K562 (cell line): ENCODE data around the gene MBD5. TPM values are rescaled to one million over a fixed set of nuclear protein-coding genes. Genes with fewer than 3 reads are reported as not detected.
A peak's percentile ranks its signal among the peaks of the same experiment; 100 is the strongest.

Source experiments
- ATAC-seq: fragments of 200-7000 bp; cut with Tn5 transposase; 3 replicates; pipeline ENCODE4 v1.9.1; 2020; ENCODE audit warnings: moderate library complexity
- BruUV-seq: library from RNA; stranded (reverse); fragments of 400-500 nt; replicated peaks from 2 replicates; lab custom pipeline; 2021; lab: Mats Ljungman, UMichigan
- CTCF ChIA-PET: fragments of 300-600 bp; formaldehyde crosslinking; extraction: SDS; loops from one replicate; lab custom pipeline; 2021; ENCODE audit warnings: low intra/inter-chr PET ratio; lab: Yijun Ruan, JAX
- POLR2A ChIA-PET: fragments of 300-600, 350-650 bp; sonication (Branson Sonifier 250); formaldehyde crosslinking; extraction: SDS; loops from one replicate; lab custom pipeline; 2021; ENCODE audit warnings: antibody characterized with exemption, inconsistent platforms; lab: Yijun Ruan, JAX
- DNase-seq, 4 experiments: peaks; one replicate each; pipeline versions ENCODE4 v3.0.0 to v3.0.0-alpha.2; 2011 to 2018; ENCODE audit warnings: low spot score in 3 of 4, mixed read lengths in 3 of 4; ENCODE audit errors: extremely low read depth in 1 of 4
- FAIRE-seq: peaks from 2 replicates; lab custom pipeline; 2011; peaks lifted over from hg19 to GRCh38; lab: Jason Lieb, UNC
- H2AFZ ChIP-seq: 2 replicates; pipeline ENCODE4 v1.6.0; 2011; ENCODE audit warnings: low read depth, low read length, control low read depth, inconsistent platforms
- H3K27ac ChIP-seq: fragments of 200-600 bp; 3 replicates; pipeline ENCODE4 v1.8.0; 2011; ENCODE audit warnings: low read depth, mild to moderate bottlenecking, control low read depth, inconsistent platforms, low read length, moderate library complexity, mixed read lengths; ENCODE audit errors: extremely low read depth
- H3K27me3 ChIP-seq, 2 experiments: fragments of 300-600 bp in 1 of 2; 2 replicates in 1 of 2; 3 replicates in 1 of 2; pipeline versions ENCODE4 v1.6.0 to v1.8.0; 2011; ENCODE audit warnings: inconsistent platforms in 2 of 2, low read length in 2 of 2, mild to moderate bottlenecking in 1 of 2, mixed read lengths in 1 of 2, moderate library complexity in 1 of 2; ENCODE audit not compliant: control insufficient read depth in 2 of 2, insufficient read depth in 2 of 2
- H3K36me3 ChIP-seq: fragments of 300-600 bp; 3 replicates; pipeline ENCODE4 v1.8.0; 2011; ENCODE audit warnings: mild to moderate bottlenecking, low read length, inconsistent platforms; ENCODE audit not compliant: control insufficient read depth, insufficient read depth
- H3K4me1 ChIP-seq, 2 experiments: fragments of 200-600 bp in 1 of 2; replicated peaks in 1 of 2; 2 replicates in 1 of 2; 3 replicates in 1 of 2; pipeline versions ENCODE4 v1.5.1 to v1.8.0; 2011; ENCODE audit warnings: inconsistent platforms in 2 of 2, low read length in 2 of 2, mild to moderate bottlenecking in 1 of 2, mixed read lengths in 1 of 2, moderate library complexity in 1 of 2; ENCODE audit not compliant: control insufficient read depth in 2 of 2, insufficient read depth in 2 of 2
- H3K4me2 ChIP-seq: 2 replicates; pipeline ENCODE4 v1.6.1; 2011; ENCODE audit warnings: low read length, control low read depth, inconsistent platforms, mixed read lengths; ENCODE audit not compliant: insufficient read depth
- H3K4me3 ChIP-seq: fragments of 200-600 bp; sonication (generic), shearing (Covaris generic); 2 replicates; pipeline ENCODE4 v1.5.1; 2016; ENCODE audit warnings: control low read depth, inconsistent platforms
- H3K79me2 ChIP-seq: fragments of 200-600 bp; 3 replicates; pipeline ENCODE4 v1.8.0; 2011; ENCODE audit warnings: low read length, inconsistent platforms; ENCODE audit not compliant: control insufficient read depth, insufficient read depth
- H3K9ac ChIP-seq, 2 experiments: 2 replicates each; pipeline versions ENCODE4 v1.6.0 to v1.6.1; 2011; ENCODE audit warnings: low read depth in 2 of 2, low read length in 2 of 2, control low read depth in 1 of 2, inconsistent platforms in 1 of 2, mild to moderate bottlenecking in 1 of 2, mixed read lengths in 1 of 2; ENCODE audit not compliant: insufficient read depth in 1 of 2
- H3K9me1 ChIP-seq: one replicate; pipeline ENCODE4 v1.6.0; 2011; ENCODE audit warnings: inconsistent platforms, mild to moderate bottlenecking, low read length, moderate library complexity; ENCODE audit not compliant: control insufficient read depth, insufficient read depth
- H3K9me3 ChIP-seq: replicated peaks from 2 replicates; pipeline ENCODE4 v1.5.1; 2011; ENCODE audit warnings: low read depth, low read length, inconsistent platforms; ENCODE audit not compliant: control insufficient read depth, insufficient read depth
- H4K20me1 ChIP-seq: replicated peaks from 2 replicates; pipeline ENCODE4 v1.6.1; 2011; ENCODE audit warnings: low read length, inconsistent platforms, mixed read lengths; ENCODE audit not compliant: control insufficient read depth, insufficient read depth
- HEY1 ChIP-seq: fragments of 250-450 bp; sonication (Bioruptor Pico); IDR thresholded peaks from 2 replicates; pipeline ENCODE4 v1.5.0; 2020; ENCODE audit warnings: mild to moderate bottlenecking, moderate library complexity, borderline replicate concordance
- KLF16 ChIP-seq: IDR thresholded peaks from 2 replicates; pipeline ENCODE4 v1.6.1; 2016; ENCODE audit warnings: antibody characterized with exemption
- LARP7 ChIP-seq: fragments of 450-650 bp; IDR thresholded peaks from 2 replicates; pipeline ENCODE4 v1.6.1; 2016
- RAD21 ChIP-seq, 2 experiments: fragments of 250-450 bp in 1 of 2; fragments of 450-650 bp in 1 of 2; sonication (Bioruptor Pico) in 1 of 2; formaldehyde crosslinking in 1 of 2; IDR thresholded peaks in 1 of 2; conservative IDR thresholded peaks in 1 of 2; 2 replicates each; pipeline versions ENCODE4 v1.4.0 to v1.8.0; 2020 to 2022; ENCODE audit warnings: mild to moderate bottlenecking in 2 of 2, moderate library complexity in 1 of 2
- SMC3 ChIP-seq: conservative IDR thresholded peaks from 2 replicates; pipeline ENCODE4 v1.6.1; 2011; ENCODE audit warnings: low read depth, low read length, improper control_type of control experiment; ENCODE audit not compliant: insufficient read depth
- TRIM28 ChIP-seq: fragments of 450-650 bp; IDR thresholded peaks from 2 replicates; pipeline ENCODE4 v1.6.1; 2017
- WGBS: fragments of 100-300 bp; shearing (Covaris generic); methylation state at CpG from one replicate; pipeline ENCODE4 v1.1.6; 2016; ENCODE audit warnings: low coverage, mixed read lengths; ENCODE audit not compliant: insufficient coverage; ENCODE audit errors: missing lambda C conversion rate; 5-methylcytosine and 5-hydroxymethylcytosine counted together
- in situ Hi-C: fragments of 300-500 bp; cut with MboI; formaldehyde crosslinking; loops from 4 replicates; pipeline ENCODE4 v1.15.0; 2018; ENCODE audit warnings: inconsistent platforms, mixed read lengths
- intact Hi-C: fragments of 100-400 bp; cut with micrococcal nuclease; formaldehyde crosslinking; loops from 2 replicates; pipeline ENCODE4 v1.14.2; 2022
- polyA plus RNA-seq, 8 experiments: library from polyadenylated mRNA; depleted of rRNA in 4 of 8; stranded (reverse) in 5 of 8; unstranded in 3 of 8; fragments of >200 nt; fragmentation: Nextera tagmentation in 2 of 8; fragmentation: Illumina TruSeq in 1 of 8; extraction: Ambion mirVana in 2 of 8; extraction: Trizol in 1 of 8; gene quantifications; 2 replicates each; pipeline versions ENCODE4 v1.2.1 to v1.2.3, GENCODE V29; 2011 to 2014; ENCODE audit warnings: inconsistent platforms in 1 of 8, missing spikeins in 1 of 8
- total RNA-seq, 7 experiments: library from RNA; depleted of rRNA in 6 of 7; stranded (reverse); fragments of >200 nt in 6 of 7; fragmentation: Illumina TruSeq in 2 of 7; extraction: Trizol in 2 of 7; gene quantifications; 2 replicates each; pipeline versions ENCODE4 v1.2.1 to v1.2.3, GENCODE V29; 2011 to 2021; ENCODE audit warnings: low replicate concordance in 1 of 7
- TF ChIP-seq, protein P1 (sequence below), 2 experiments: fragments of 450-650 bp; formaldehyde crosslinking in 1 of 2; IDR thresholded peaks; 2 replicates each; pipeline versions ENCODE4 v1.4.0 to v1.6.1; 2014 to 2020; ENCODE audit warnings: mild to moderate bottlenecking in 2 of 2, borderline replicate concordance in 1 of 2, low read depth in 1 of 2
- TF ChIP-seq, protein P2 (sequence below), 3 experiments: IDR thresholded peaks in 2 of 3; conservative IDR thresholded peaks in 1 of 3; 2 replicates each; pipeline ENCODE4 v1.5.1; 2011 to 2012; ENCODE audit warnings: low read length in 3 of 3, mild to moderate bottlenecking in 3 of 3, control low read depth in 2 of 3, improper control_type of control experiment in 1 of 3, inconsistent platforms in 1 of 3, low read depth in 1 of 3, mixed read lengths in 1 of 3, moderate library complexity in 1 of 3; ENCODE audit not compliant: insufficient read depth in 2 of 3

MBD5 gene
- total and polyA plus RNA-seq, 9 of the 15 experiments (the other 6 are each of a cell fraction or from before 2014, with no cell fraction given): 3.4 to 14.5 (median 9.0) TPM

DNA sequence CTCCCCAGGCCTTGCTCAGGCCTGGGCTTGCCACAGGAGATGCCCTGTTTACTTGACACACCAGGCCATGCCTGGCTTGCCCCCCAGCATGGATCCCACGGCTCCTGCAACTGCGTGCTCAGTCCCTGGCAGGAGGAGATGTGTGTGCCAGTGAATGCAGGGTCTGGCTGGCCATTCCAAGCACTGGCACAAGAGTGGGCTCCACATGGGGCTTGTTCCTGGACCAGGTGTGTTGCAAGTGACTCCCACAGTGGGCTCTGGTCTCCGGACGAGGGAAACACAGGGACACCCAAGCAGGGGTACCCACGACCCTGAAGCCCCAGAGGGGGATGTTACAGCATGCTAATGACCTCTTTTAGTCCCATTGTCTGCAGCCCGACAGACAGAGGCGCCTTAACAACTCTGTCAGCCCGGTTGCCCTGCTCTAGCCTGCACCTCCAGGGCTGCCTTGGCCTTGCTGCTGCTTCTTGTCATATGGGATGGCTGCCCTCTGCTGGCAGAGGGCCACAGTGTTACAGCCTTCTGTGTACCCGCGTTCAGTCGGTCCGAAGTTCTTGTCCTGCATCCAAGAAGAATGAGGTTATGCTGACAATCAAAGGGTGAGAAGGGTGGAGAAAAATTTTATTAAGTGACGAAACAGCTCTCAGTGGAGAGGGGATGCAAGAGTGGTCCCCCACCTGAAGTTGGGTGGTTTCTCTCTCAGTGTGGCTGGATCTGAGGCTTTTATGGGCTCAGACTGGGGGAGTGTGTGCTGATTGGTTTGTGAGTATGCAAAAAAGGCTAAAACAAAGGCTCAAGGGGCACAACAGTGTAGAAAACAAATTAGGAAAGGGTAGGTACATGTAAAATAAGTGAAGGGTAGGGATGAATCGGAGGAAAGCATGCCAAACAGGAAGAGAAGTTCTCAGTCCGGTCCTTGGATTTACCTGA lies 180.4 kb downstream of the MBD5 start:
- Histone ChIP-seq H3K27ac (no peak overlapping the region), H3K9ac (no peak overlapping the region), H3K4me1 (no peaks in the 10 kb centered on the region; a peak in 1 of 5 replicates), H3K4me3 (no peak overlapping the region), H3K4me2 (no peak overlapping the region), H3K9me3 (no peaks in the 10 kb centered on the region), H3K36me3 (no peaks in the 10 kb centered on the region), H2AFZ (no peak overlapping the region), H3K27me3 (no peaks in the 10 kb centered on the region), H3K79me2 (no peaks in the 10 kb centered on the region), H3K9me1 (no peaks in the 10 kb centered on the region), H4K20me1 (no peaks in the 10 kb centered on the region)
- 16% methylated on average over 15 of the region's 15 CpGs for WGBS
- CTCF ChIA-PET: interaction anchor here (0.5 to 1.6 kb wide), 3 partner anchors 78 to 264 kb away, joined by 3 to 10 read pairs (median 5); no protein-coding TSS in a partner anchor
- FAIRE-seq (peak; percentile 59), DNase-seq (peak; percentile 25 to 80 (median 32)), ATAC-seq (peak; percentile 100)
- in situ Hi-C loops (loop anchor here (10.0 kb wide), 1 partner anchor 207 kb away; no protein-coding TSS in a partner anchor), intact Hi-C loops (loop anchor here (5.0 kb wide), 3 partner anchors 209 to 306 kb away; no protein-coding TSS in a partner anchor)
- no peak for TF ChIP-seq LARP7
- TF ChIP-seq, protein P1, sequence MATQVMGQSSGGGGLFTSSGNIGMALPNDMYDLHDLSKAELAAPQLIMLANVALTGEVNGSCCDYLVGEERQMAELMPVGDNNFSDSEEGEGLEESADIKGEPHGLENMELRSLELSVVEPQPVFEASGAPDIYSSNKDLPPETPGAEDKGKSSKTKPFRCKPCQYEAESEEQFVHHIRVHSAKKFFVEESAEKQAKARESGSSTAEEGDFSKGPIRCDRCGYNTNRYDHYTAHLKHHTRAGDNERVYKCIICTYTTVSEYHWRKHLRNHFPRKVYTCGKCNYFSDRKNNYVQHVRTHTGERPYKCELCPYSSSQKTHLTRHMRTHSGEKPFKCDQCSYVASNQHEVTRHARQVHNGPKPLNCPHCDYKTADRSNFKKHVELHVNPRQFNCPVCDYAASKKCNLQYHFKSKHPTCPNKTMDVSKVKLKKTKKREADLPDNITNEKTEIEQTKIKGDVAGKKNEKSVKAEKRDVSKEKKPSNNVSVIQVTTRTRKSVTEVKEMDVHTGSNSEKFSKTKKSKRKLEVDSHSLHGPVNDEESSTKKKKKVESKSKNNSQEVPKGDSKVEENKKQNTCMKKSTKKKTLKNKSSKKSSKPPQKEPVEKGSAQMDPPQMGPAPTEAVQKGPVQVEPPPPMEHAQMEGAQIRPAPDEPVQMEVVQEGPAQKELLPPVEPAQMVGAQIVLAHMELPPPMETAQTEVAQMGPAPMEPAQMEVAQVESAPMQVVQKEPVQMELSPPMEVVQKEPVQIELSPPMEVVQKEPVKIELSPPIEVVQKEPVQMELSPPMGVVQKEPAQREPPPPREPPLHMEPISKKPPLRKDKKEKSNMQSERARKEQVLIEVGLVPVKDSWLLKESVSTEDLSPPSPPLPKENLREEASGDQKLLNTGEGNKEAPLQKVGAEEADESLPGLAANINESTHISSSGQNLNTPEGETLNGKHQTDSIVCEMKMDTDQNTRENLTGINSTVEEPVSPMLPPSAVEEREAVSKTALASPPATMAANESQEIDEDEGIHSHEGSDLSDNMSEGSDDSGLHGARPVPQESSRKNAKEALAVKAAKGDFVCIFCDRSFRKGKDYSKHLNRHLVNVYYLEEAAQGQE (IDR thresholded peaks at IDR 0.05; ENCODE audit: borderline replicate concordance): peak; percentile 75
- TF ChIP-seq, protein P1 (CRISPR knock-in tag; IDR thresholded peaks at IDR 0.05; ENCODE audit: low read depth): no peak
- TF ChIP-seq TRIM28: 0 out of 2 replicates have a peak, but pooled peaks have one; percentile 33
- 0 out of 2 replicates have a peak, but pooled peaks have one; percentile 8 for TF ChIP-seq KLF16
- TF ChIP-seq, protein P2, sequence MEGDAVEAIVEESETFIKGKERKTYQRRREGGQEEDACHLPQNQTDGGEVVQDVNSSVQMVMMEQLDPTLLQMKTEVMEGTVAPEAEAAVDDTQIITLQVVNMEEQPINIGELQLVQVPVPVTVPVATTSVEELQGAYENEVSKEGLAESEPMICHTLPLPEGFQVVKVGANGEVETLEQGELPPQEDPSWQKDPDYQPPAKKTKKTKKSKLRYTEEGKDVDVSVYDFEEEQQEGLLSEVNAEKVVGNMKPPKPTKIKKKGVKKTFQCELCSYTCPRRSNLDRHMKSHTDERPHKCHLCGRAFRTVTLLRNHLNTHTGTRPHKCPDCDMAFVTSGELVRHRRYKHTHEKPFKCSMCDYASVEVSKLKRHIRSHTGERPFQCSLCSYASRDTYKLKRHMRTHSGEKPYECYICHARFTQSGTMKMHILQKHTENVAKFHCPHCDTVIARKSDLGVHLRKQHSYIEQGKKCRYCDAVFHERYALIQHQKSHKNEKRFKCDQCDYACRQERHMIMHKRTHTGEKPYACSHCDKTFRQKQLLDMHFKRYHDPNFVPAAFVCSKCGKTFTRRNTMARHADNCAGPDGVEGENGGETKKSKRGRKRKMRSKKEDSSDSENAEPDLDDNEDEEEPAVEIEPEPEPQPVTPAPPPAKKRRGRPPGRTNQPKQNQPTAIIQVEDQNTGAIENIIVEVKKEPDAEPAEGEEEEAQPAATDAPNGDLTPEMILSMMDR (IDR thresholded peaks at IDR 0.05 in 2 of 3, conservative IDR thresholded peaks at IDR 0.05 in 1 of 3; ENCODE audit: insufficient read depth in 2 of 3, low read depth in 1 of 3, low read length in 3 of 3): peak; percentile 70 to 87 (median 70)
- TF ChIP-seq HEY1: no peak
- peak; percentile 77 for TF ChIP-seq SMC3
- TF ChIP-seq RAD21 (CRISPR knock-in tag; conservative IDR thresholded peaks at IDR 0.05 in 1 of 2, IDR thresholded peaks at IDR 0.05 in 1 of 2): peak in 1 of 2 experiments; percentile 72; a peak in 3 of 4 replicates
- no TSS peak for BruUV-seq
- POLR2A ChIA-PET: no interaction called here
